Endothelial cell of umbilical vein (primary cell): Measurements from ENCODE around the gene TPK1.

Experiments used
- GATA2 ChIP-seq: IDR thresholded peaks from 2 replicates; pipeline ENCODE4 v1.7.0; 2011; ENCODE audit warnings: low read depth, mild to moderate bottlenecking, moderate library complexity, mixed read lengths, low read length; ENCODE audit not compliant: insufficient read length, insufficient read depth
- POLR2AphosphoS5 ChIP-seq: IDR thresholded peaks from 2 replicates; pipeline ENCODE4 v1.6.1; 2012; ENCODE audit warnings: low read depth, mild to moderate bottlenecking, control low read depth, low read length, moderate library complexity; ENCODE audit not compliant: insufficient read depth
- TF ChIP-seq, protein P1 (sequence below), 2 donors: IDR thresholded peaks; 1 replicate in 1 of 2; 2 replicates in 1 of 2; pipeline ENCODE4 v1.5.1; 2011; ENCODE audit warnings: low read length in 2 of 2, mild to moderate bottlenecking in 2 of 2, moderate library complexity in 2 of 2, control low read depth in 1 of 2, inconsistent platforms in 1 of 2, low read depth in 1 of 2; ENCODE audit not compliant: insufficient read depth in 1 of 2; ENCODE audit errors: extremely low read depth in 1 of 2

DNA sequence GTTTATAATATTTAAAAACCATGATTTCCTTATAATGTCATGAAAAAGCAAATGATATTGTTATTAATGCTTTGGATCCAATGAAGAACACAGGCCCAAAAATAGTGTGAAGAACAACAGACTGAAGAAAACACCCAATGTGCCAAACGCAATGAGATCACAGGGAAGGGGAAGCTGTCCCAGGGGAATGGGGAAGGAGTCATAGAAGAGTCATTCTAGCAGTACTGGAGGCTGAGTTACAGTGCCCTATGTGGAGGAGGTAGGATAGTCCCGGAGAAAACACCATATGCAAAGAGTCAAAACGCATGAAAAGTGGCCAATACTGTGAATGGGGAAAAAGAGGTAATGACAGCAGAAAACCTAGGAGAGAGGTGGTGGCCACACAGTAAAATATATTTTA lies 50.9 kb downstream of the TPK1 start:
- TF ChIP-seq, protein P1, sequence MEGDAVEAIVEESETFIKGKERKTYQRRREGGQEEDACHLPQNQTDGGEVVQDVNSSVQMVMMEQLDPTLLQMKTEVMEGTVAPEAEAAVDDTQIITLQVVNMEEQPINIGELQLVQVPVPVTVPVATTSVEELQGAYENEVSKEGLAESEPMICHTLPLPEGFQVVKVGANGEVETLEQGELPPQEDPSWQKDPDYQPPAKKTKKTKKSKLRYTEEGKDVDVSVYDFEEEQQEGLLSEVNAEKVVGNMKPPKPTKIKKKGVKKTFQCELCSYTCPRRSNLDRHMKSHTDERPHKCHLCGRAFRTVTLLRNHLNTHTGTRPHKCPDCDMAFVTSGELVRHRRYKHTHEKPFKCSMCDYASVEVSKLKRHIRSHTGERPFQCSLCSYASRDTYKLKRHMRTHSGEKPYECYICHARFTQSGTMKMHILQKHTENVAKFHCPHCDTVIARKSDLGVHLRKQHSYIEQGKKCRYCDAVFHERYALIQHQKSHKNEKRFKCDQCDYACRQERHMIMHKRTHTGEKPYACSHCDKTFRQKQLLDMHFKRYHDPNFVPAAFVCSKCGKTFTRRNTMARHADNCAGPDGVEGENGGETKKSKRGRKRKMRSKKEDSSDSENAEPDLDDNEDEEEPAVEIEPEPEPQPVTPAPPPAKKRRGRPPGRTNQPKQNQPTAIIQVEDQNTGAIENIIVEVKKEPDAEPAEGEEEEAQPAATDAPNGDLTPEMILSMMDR (IDR thresholded peaks at IDR 0.05; ENCODE audit: extremely low read depth in 1 of 2, insufficient read depth in 1 of 2, low read depth in 1 of 2, low read length in 2 of 2): no peak
- TF ChIP-seq GATA2: no peak
- TF ChIP-seq POLR2AphosphoS5: no peak
